Neural progenitor cell (in vitro differentiated cells): ENCODE data around the gene MBD2.

Experiments
- EZH2phosphoT487 ChIP-seq: fragments of 200-600 bp; sonication (generic); IDR thresholded peaks from 2 replicates; pipeline ENCODE4 v1.6.1; 2017; ENCODE audit warnings: antibody characterized with exemption
- TF ChIP-seq, protein P1 (sequence below): fragments of 200-600 bp; sonication (generic); IDR thresholded peaks from 2 replicates; pipeline ENCODE4 v1.5.1; 2017; ENCODE audit warnings: antibody characterized with exemption, mild to moderate bottlenecking

DNA sequence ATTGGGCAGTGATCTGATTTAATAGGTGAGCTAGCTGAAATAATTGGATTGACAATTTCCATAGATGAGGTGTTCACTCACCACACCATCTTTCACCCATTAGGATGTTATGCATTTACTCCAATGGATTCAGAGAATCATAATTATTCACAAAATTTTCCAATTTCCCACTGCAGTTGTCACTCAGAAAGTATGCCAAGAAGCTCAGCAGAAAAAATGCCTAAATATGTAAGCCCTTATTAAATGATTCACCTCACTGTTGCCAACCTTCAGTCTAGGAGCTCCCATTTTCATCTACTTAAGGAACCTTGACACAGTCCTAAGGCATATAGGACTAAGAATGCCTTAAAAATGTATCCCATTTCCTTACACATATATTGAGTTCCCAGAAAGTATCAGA lies 94.3 kb downstream of the MBD2 start:
- TF ChIP-seq, protein P1, sequence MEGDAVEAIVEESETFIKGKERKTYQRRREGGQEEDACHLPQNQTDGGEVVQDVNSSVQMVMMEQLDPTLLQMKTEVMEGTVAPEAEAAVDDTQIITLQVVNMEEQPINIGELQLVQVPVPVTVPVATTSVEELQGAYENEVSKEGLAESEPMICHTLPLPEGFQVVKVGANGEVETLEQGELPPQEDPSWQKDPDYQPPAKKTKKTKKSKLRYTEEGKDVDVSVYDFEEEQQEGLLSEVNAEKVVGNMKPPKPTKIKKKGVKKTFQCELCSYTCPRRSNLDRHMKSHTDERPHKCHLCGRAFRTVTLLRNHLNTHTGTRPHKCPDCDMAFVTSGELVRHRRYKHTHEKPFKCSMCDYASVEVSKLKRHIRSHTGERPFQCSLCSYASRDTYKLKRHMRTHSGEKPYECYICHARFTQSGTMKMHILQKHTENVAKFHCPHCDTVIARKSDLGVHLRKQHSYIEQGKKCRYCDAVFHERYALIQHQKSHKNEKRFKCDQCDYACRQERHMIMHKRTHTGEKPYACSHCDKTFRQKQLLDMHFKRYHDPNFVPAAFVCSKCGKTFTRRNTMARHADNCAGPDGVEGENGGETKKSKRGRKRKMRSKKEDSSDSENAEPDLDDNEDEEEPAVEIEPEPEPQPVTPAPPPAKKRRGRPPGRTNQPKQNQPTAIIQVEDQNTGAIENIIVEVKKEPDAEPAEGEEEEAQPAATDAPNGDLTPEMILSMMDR = no peak
- TF ChIP-seq EZH2phosphoT487 = no peak
